Epithelial cell of proximal tubule (primary cell): Measurements from ENCODE around the gene ARHGAP26. TPM values are rescaled to one million over a fixed set of nuclear protein-coding genes. Genes with fewer than 3 reads are reported as not detected.

Experiments used
- DNase-seq: peaks from one replicate; pipeline ENCODE4 v3.0.0-alpha.2; 2011; ENCODE audit warnings: low read depth
- H3K4me3 ChIP-seq: 2 replicates; pipeline ENCODE4 v1.5.1; 2011; ENCODE audit warnings: low read depth, mild to moderate bottlenecking, low read length
- CTCF ChIP-seq: conservative IDR thresholded peaks from 2 replicates; pipeline ENCODE4 v1.5.1; 2012; ENCODE audit warnings: low read depth, mild to moderate bottlenecking, low read length
- total RNA-seq: library from RNA; depleted of rRNA; stranded (reverse); fragments of >200 nt; gene quantifications from 2 replicates; pipeline ENCODE4 v1.2.3, GENCODE V29; 2015

The ARHGAP26 gene
- total RNA-seq = 6.4 and 7.0 TPM in 2 replicates

GRCh38 chr5:142769793-142770649 is at the start of gene ARHGAP26:
Gene ARHGAP26, plus strand, starts transcription at chr5:142770377. Its CDS starts 385 bp downstream, at chr5:142770762.
- TF ChIP-seq CTCF = peak; percentile 27
- peak within 1 kb of the TSS; percentile 98 for H3K4me3 ChIP-seq
- DNase-seq = no peak

- TF ChIP-seq CTCF = no peak
- no peak overlapping the region for H3K4me3 ChIP-seq
- no peak for DNase-seq
Measured at GRCh38 chr5:142720641-142721271, 49.4 kb upstream of the ARHGAP26 start.

GRCh38 chr5:142722146-142722545 is 48.0 kb upstream of the ARHGAP26 start:
- no peak for DNase-seq
- H3K4me3 ChIP-seq = no peak overlapping the region
- TF ChIP-seq CTCF = no peak

GRCh38 chr5:142722896-142723295 is 47.3 kb upstream of the ARHGAP26 start:
- no peak overlapping the region for H3K4me3 ChIP-seq
- TF ChIP-seq CTCF = no peak
- no peak for DNase-seq

- TF ChIP-seq CTCF = no peak
- H3K4me3 ChIP-seq = no peak overlapping the region
Measured at GRCh38 chr5:142724821-142725220, 45.4 kb upstream of the ARHGAP26 start.

GRCh38 chr5:142725231-142726187 is 44.7 kb upstream of the ARHGAP26 start:
- no peak for TF ChIP-seq CTCF
- no peak for DNase-seq
- H3K4me3 ChIP-seq = no peak overlapping the region

More at GRCh38 chr5:142724821-142725220, 45.4 kb upstream of the ARHGAP26 start:
- no peak for DNase-seq
